Small intestine (tissue), 7 donors: ENCODE data around the gene SLC25A22. TPM values are rescaled to one million over a fixed set of nuclear protein-coding genes. Genes with fewer than 3 reads are reported as not detected.
A peak's percentile ranks its signal among the peaks of the same experiment; 100 is the strongest.

ENCODE experiments used
- DNase-seq, 2 donors: peaks; one replicate each; pipeline versions ENCODE4 v3.0.0 to v3.0.0-alpha.2; 2013
- FAIRE-seq: peaks from 2 replicates; lab custom pipeline; 2012; peaks lifted over from hg19 to GRCh38; lab: Jason Lieb, UNC
- H3K27ac ChIP-seq, 3 donors: one replicate each; pipeline ENCODE4 v1.5.1; 2013; ENCODE audit warnings: low read length in 2 of 3, mild to moderate bottlenecking in 2 of 3, control low read depth in 1 of 3, inconsistent platforms in 1 of 3, low read depth in 1 of 3, moderate library complexity in 1 of 3
- H3K27me3 ChIP-seq, 3 donors: one replicate each; pipeline ENCODE4 v1.6.1; 2013; ENCODE audit warnings: low read length in 3 of 3, inconsistent platforms in 1 of 3; ENCODE audit not compliant: control insufficient read depth in 3 of 3, insufficient read depth in 3 of 3
- H3K36me3 ChIP-seq, 3 donors: one replicate each; pipeline ENCODE4 v1.6.1; 2013; ENCODE audit warnings: low read length in 3 of 3, inconsistent platforms in 1 of 3, low read depth in 1 of 3, mild to moderate bottlenecking in 1 of 3, moderate library complexity in 1 of 3; ENCODE audit not compliant: control insufficient read depth in 3 of 3, insufficient read depth in 2 of 3
- H3K4me1 ChIP-seq, 3 donors: one replicate each; pipeline ENCODE4 v1.6.1; 2013; ENCODE audit warnings: low read length in 2 of 3, inconsistent platforms in 1 of 3, low read depth in 1 of 3, mild to moderate bottlenecking in 1 of 3, moderate library complexity in 1 of 3; ENCODE audit not compliant: control insufficient read depth in 3 of 3, insufficient read depth in 2 of 3
- H3K4me3 ChIP-seq, 3 donors: one replicate each; pipeline ENCODE4 v1.5.1; 2013; ENCODE audit warnings: low read length in 3 of 3, control low read depth in 1 of 3, inconsistent platforms in 1 of 3, low read depth in 1 of 3, mild to moderate bottlenecking in 1 of 3, moderate library complexity in 1 of 3
- H3K9me3 ChIP-seq, 2 donors: one replicate each; pipeline ENCODE4 v1.6.1; 2013; ENCODE audit warnings: low read depth in 1 of 2, low read length in 1 of 2; ENCODE audit not compliant: control insufficient read depth in 2 of 2, insufficient read depth in 1 of 2
- WGBS, 3 donors: extraction: QIAGEN DNeasy Blood & Tissue Kit; methylation state at CpG; one replicate each; pipeline ENCODE4 v1.1.7; 2013; 5-methylcytosine and 5-hydroxymethylcytosine counted together
- polyA plus RNA-seq, 4 donors: library from polyadenylated mRNA; stranded (reverse) in 3 of 4; unstranded in 1 of 4; fragments of 200-250 nt in 3 of 4; fragments of 120-200 nt in 1 of 4; gene quantifications; one replicate each; pipeline versions ENCODE4 v1.2.1 to v1.2.3, GENCODE V29; 2013
- donor health status: healthy with polysubstance abuse.
- donor health status: control.
- donor health status: control.
- donor health status: Bipolar disorder and iron deficiency.
- donor health status: healthy.

Gene SLC25A22
- polyA plus RNA-seq, 4 donors = 10.5 to 21.9 (median 10.8) TPM

GRCh38 chr11:827146-827896 lies 29.2 kb upstream of the SLC25A22 start:
- Histone ChIP-seq H3K36me3 (peaks cover 4 to 37% (median 9%) of the 10 kb centered on the region in 3 donors), H3K4me1 (peaks cover 8 to 77% (median 9%) of the 10 kb centered on the region in 3 donors), H3K9me3 (no peaks in the 10 kb centered on the region), H3K4me3 (peak overlapping the region; percentile 53 to 75 (median 64)), H3K27me3 (peaks cover 0 to 15% (median 0%) of the 10 kb centered on the region in 3 donors), H3K27ac (peak overlapping the region; percentile 91 to 98 (median 92))
- DNase-seq = peak; percentile 59 to 90
- 1 to 5% (median 2%) methylated on average over 42 to 66 of the region's 66 CpGs for WGBS, 3 donors
- FAIRE-seq = no peak

GRCh38 chr11:826836-827145 lies 28.7 kb upstream of the SLC25A22 start:
- Histone ChIP-seq H3K4me1 (peaks cover 6 to 75% (median 9%) of the 10 kb centered on the region in 3 donors), H3K4me3 (peak overlapping the region; percentile 53 to 75 (median 64)), H3K36me3 (peaks cover 4 to 42% (median 13%) of the 10 kb centered on the region in 3 donors), H3K27ac (peak overlapping the region; percentile 91 to 98 (median 92)), H3K9me3 (no peaks in the 10 kb centered on the region), H3K27me3 (peaks cover 0 to 15% (median 0%) of the 10 kb centered on the region in 3 donors)
- 0 to 1% (median 0%) methylated on average over 14 to 22 of the region's 22 CpGs for WGBS, 3 donors
- FAIRE-seq (no peak), DNase-seq (no peak)

DNA sequence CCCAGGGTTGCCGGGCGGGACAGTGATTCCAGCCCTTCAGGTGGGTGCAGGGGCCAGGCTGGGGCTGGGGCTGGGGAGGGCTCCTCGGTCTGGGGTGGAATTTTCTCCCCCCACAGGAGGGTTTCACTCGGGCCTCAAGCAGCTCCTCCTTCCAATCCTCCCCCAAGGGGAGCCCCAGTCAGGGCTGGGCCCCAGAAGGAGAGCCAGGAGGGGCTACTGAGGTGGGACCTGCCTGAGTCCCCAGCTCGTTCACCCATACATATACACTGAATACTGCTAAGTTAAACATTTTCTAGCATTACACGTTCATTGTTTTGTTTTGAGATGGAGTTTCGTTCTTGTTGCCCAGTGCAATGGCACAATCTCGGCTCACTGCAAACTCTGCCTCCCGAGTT lies 28.1 kb upstream of the SLC25A22 start:
- Histone ChIP-seq H3K36me3 (peaks cover 4 to 48% (median 13%) of the 10 kb centered on the region in 3 donors), H3K9me3 (no peaks in the 10 kb centered on the region), H3K27me3 (peaks cover 0 to 15% (median 0%) of the 10 kb centered on the region in 3 donors), H3K27ac (peak overlapping the region in 2 of 3 donors; percentile 92 to 98), H3K4me1 (peaks cover 6 to 74% (median 9%) of the 10 kb centered on the region in 3 donors), H3K4me3 (no peak overlapping the region)
- 25 to 57% (median 36%) methylated on average over 9 of the region's 9 CpGs for WGBS, 3 donors
- DNase-seq = peak in 1 of 2 donors; percentile 57
- FAIRE-seq = no peak

DNA sequence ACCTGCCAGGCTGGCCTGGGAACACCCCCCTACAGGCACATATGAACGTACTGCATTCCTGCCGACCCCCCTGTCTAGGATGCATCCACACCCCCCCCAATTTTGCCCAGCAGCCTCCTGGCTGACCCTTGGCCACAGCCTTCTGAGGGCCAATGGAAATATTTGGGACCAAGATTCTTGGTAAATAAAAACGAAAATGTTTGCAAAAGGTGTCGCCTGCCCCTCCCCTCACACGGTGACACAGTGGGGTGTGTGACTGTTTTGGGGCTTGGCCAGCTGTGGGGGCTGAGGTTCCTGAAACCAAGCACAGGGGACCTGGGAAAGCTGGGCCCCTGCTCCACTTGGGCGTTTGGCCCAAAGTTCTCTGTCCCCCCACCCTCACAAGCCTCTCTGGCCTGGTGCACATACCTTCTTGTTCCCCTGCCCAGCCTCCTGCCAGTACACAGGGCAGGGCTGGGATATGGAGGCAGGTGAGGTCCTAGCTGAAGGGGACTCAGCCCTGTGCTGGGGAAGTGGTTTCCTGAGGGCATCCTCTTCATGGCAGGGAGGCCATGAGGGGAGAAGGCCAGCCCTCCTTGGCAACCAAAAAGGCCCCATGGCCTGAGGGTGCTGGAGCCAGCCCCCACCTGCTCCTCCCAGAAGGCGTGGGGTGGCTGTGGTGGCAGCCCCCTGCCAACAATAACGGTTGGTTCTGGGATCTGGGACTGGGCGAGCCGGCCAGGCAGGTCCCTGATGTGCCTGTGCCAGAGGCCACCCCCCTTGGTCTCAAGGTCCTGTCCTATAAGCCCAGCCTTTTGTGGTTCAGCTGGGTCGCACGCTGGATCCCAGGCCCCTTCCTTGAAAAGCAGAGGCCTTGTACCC lies 27.5 kb upstream of the SLC25A22 start:
- WGBS, 3 donors = 30 to 67% (median 46%) methylated on average over 12 of the region's 12 CpGs
- peaks cover 4 to 54% (median 13%) of the 10 kb centered on the region in 3 donors for H3K36me3 ChIP-seq
- DNase-seq (peak; percentile 31 to 57), FAIRE-seq (no peak)
- H3K27me3 ChIP-seq = peaks cover 0 to 15% (median 0%) of the 10 kb centered on the region in 3 donors
- H3K9me3 ChIP-seq = no peaks in the 10 kb centered on the region
- H3K4me3 ChIP-seq = no peak overlapping the region
- H3K27ac ChIP-seq = peak overlapping the region; percentile 16 to 98 (median 68)
- peaks cover 5 to 73% (median 6%) of the 10 kb centered on the region in 3 donors for H3K4me1 ChIP-seq

GRCh38 chr11:824942-825341 lies 26.9 kb upstream of the SLC25A22 start:
- no peak for FAIRE-seq
- Histone ChIP-seq H3K27ac (no peak overlapping the region), H3K4me3 (no peak overlapping the region), H3K36me3 (peaks cover 4 to 58% (median 13%) of the 10 kb centered on the region in 3 donors), H3K9me3 (no peaks in the 10 kb centered on the region), H3K27me3 (peaks cover 0 to 11% (median 0%) of the 10 kb centered on the region in 3 donors), H3K4me1 (peaks cover 5 to 73% (median 6%) of the 10 kb centered on the region in 3 donors)
- no peak for DNase-seq
- WGBS, 3 donors = 54 to 71% (median 59%) methylated on average over 10 to 11 of the region's 11 CpGs

DNA sequence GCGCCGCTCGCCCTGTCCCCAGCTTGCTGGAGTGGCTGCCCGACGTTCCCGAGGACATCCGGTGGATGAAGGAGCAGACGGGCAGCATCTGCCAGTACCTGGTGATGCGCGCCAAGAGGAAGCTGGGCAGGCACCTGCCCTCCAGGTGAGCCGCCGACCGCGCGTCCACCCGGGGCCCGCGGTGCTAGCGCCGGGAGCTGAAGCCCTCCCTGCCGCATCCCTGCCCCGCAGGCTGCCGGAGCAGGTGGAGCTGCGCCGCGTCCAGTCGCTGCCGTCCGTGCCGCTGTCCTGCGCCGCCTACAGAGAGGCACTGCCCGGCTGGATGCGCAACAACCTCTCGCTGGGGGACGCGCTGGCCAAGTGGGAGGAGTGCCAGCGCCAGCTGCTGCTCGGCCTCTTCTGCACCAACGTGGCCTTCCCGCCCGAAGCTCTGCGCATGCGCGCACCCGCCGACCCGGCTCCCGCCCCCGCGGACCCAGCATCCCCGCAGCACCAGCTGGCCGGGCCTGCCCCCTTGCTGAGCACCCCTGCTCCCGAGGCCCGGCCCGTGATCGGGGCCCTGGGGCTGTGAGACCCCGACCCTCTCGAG lies 26.3 kb upstream of the SLC25A22 start:
- H3K9me3 ChIP-seq = no peaks in the 10 kb centered on the region
- H3K27me3 ChIP-seq = peaks cover 0 to 5% (median 0%) of the 10 kb centered on the region in 3 donors
- no peak overlapping the region for H3K27ac ChIP-seq
- DNase-seq (no peak), FAIRE-seq (no peak)
- 85 to 89% (median 87%) methylated on average over 35 to 59 of the region's 59 CpGs for WGBS, 3 donors
- H3K36me3 ChIP-seq = peaks cover 4 to 58% (median 13%) of the 10 kb centered on the region in 3 donors
- H3K4me3 ChIP-seq = no peak overlapping the region
- peaks cover 0 to 67% (median 6%) of the 10 kb centered on the region in 3 donors for H3K4me1 ChIP-seq

DNA sequence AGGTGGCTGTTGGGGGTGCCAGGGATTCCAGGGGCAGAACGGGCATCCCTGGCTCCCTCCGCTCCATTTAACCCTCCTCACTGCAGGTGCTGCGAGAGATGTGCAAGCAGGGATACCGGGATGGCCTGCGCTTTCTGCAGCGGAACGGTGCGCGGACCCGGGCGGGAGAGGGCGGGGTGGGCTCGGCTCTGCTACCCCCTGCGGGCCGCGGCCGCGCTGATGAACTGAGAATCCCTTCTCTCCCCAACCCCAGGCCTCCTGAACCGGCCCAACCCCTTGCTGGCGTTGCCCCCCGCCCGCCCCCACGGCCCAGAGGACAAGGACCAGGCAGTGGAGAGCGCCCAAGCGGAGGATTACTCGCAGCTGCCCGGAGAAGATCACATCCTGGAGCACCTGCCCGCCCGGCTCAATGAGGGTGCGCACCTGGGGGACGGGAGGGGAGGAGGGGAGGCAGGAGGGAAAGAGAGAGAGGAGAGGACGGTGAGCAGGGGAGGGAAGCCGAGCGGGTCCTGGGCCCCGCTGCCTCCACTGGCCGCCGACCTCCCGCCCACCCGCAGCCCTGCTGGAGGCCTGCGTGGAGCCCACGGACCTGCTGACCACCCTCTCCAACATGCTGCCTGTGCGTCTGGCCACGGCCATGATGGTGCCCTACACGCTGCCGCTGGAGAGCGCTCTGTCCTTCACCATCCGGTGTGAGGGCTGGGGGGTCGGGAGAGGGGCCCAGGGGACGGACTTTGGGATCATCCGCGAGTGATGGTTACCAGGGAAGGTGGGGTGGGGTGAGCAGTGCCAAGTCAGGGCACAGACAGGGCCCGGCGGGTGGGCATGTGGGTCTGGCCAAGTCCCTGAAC lies 25.6 kb upstream of the SLC25A22 start:
- no peak for FAIRE-seq
- Histone ChIP-seq H3K27ac (no peak overlapping the region), H3K4me1 (peaks cover 0 to 64% (median 6%) of the 10 kb centered on the region in 3 donors), H3K9me3 (no peaks in the 10 kb centered on the region), H3K4me3 (no peak overlapping the region), H3K36me3 (peaks cover 4 to 58% (median 13%) of the 10 kb centered on the region in 3 donors), H3K27me3 (no peaks in the 10 kb centered on the region)
- DNase-seq = no peak
- 88 to 91% (median 89%) methylated on average over 39 to 53 of the region's 53 CpGs for WGBS, 3 donors
